ENCODE measurements around the gene HEG1.

The HEG1 gene

DNA sequence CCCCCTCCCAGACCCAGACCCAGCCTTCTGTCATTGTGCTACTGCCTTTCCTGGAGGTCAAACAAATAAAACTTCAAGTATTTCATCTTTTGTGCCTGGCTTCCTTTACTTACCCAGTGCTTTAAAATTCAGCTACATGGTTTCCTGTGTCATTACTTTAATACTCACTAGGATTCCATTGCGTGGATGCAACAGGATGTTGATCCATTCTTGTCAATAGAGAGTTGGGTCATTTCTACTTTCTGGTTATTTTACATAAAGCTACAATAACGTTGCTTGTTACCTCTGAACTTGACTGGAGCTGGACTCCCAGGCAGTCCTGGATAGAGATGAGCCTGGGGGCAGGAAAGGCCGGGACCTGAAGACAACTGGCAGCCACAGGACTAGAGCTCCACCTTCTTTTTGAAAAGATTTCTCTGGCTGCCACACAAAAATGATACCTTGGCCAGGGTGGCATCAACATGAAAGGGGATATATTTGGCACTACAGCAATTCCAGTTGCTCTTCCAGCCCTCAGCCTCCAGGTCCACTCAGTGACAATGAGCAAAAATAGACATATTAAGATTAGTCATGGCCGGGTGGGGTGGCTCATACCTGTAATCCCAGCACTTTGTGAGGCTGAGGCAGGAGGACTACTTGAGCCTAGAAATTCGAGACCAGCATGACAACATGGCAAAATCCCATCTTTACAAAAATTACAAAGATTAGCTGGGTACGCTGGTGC is 23.3 kb upstream of the HEG1 start:
- H3K4me1 ChIP-seq (ENCODE audit: low read length): no peaks in the 10 kb centered on the region
- TF ChIP-seq, protein P1, sequence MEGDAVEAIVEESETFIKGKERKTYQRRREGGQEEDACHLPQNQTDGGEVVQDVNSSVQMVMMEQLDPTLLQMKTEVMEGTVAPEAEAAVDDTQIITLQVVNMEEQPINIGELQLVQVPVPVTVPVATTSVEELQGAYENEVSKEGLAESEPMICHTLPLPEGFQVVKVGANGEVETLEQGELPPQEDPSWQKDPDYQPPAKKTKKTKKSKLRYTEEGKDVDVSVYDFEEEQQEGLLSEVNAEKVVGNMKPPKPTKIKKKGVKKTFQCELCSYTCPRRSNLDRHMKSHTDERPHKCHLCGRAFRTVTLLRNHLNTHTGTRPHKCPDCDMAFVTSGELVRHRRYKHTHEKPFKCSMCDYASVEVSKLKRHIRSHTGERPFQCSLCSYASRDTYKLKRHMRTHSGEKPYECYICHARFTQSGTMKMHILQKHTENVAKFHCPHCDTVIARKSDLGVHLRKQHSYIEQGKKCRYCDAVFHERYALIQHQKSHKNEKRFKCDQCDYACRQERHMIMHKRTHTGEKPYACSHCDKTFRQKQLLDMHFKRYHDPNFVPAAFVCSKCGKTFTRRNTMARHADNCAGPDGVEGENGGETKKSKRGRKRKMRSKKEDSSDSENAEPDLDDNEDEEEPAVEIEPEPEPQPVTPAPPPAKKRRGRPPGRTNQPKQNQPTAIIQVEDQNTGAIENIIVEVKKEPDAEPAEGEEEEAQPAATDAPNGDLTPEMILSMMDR (IDR thresholded peaks at IDR 0.05; ENCODE audit: low read length): no peak
- TF ChIP-seq EZH2phosphoT487 (IDR thresholded peaks at IDR 0.05; ENCODE audit: low read length): no peak
- no peak for TF ChIP-seq EZH2 (optimal IDR thresholded peaks at IDR 0.05; ENCODE audit: low read depth, low read length)
- DNase-seq: no peak
- no peak overlapping the region for H3K27ac ChIP-seq (ENCODE audit: low read length)
- no peaks in the 10 kb centered on the region for H3F3A ChIP-seq (ENCODE audit: insufficient read depth, low read length)
- H3K9ac ChIP-seq (ENCODE audit: low read length): no peak overlapping the region
- no peak overlapping the region for H3K4me3 ChIP-seq (ENCODE audit: low read length)
- no peaks in the 10 kb centered on the region for H4K20me1 ChIP-seq (ENCODE audit: insufficient read depth, low read length)
- no peaks in the 10 kb centered on the region for H3K27me3 ChIP-seq (replicated peaks; ENCODE audit: insufficient read depth, low read length)
- no peaks in the 10 kb centered on the region for H3K36me3 ChIP-seq (replicated peaks; ENCODE audit: insufficient read depth, low read length)
- H3K9me3 ChIP-seq (replicated peaks; ENCODE audit: insufficient read depth, low read length): no peaks in the 10 kb centered on the region
- no peaks in the 10 kb centered on the region for H3K9me2 ChIP-seq (replicated peaks; ENCODE audit: insufficient read depth, low read length)
- H3K79me2 ChIP-seq (ENCODE audit: low read length): no peaks in the 10 kb centered on the region
- H3K4me2 ChIP-seq (ENCODE audit: low read depth, low read length): no peak overlapping the region
- no peak overlapping the region for H2AFZ ChIP-seq (ENCODE audit: low read length)

- no peaks in the 10 kb centered on the region for H3K9me3 ChIP-seq (replicated peaks; ENCODE audit: insufficient read depth, low read length)
- no peaks in the 10 kb centered on the region for H3K36me3 ChIP-seq (replicated peaks; ENCODE audit: insufficient read depth, low read length)
- no peak overlapping the region for H2AFZ ChIP-seq (ENCODE audit: low read length)
- H3K9ac ChIP-seq (ENCODE audit: low read length): no peak overlapping the region
- no peaks in the 10 kb centered on the region for H3K4me1 ChIP-seq (ENCODE audit: low read length)
- H4K20me1 ChIP-seq (ENCODE audit: insufficient read depth, low read length): no peaks in the 10 kb centered on the region
- TF ChIP-seq EZH2phosphoT487 (IDR thresholded peaks at IDR 0.05; ENCODE audit: low read length): no peak
- TF ChIP-seq EZH2 (optimal IDR thresholded peaks at IDR 0.05; ENCODE audit: low read depth, low read length): no peak
- TF ChIP-seq, protein P1 (IDR thresholded peaks at IDR 0.05; ENCODE audit: low read length): no peak
- H3K4me3 ChIP-seq (ENCODE audit: low read length): no peak overlapping the region
- no peaks in the 10 kb centered on the region for H3K27me3 ChIP-seq (replicated peaks; ENCODE audit: insufficient read depth, low read length)
- H3K27ac ChIP-seq (ENCODE audit: low read length): no peak overlapping the region
- H3K9me2 ChIP-seq (replicated peaks; ENCODE audit: insufficient read depth, low read length): no peaks in the 10 kb centered on the region
- no peaks in the 10 kb centered on the region for H3K79me2 ChIP-seq (ENCODE audit: low read length)
- DNase-seq: no peak
- H3K4me2 ChIP-seq (ENCODE audit: low read depth, low read length): no peak overlapping the region
- H3F3A ChIP-seq (ENCODE audit: insufficient read depth, low read length): no peaks in the 10 kb centered on the region
Measured at GRCh38 chr3:125077864-125078263, 22.1 kb upstream of the HEG1 start.

GRCh38 chr3:125076464-125076863 is 20.7 kb upstream of the HEG1 start:
- H4K20me1 ChIP-seq (ENCODE audit: insufficient read depth, low read length): no peaks in the 10 kb centered on the region
- H3K27ac ChIP-seq (ENCODE audit: low read length): no peak overlapping the region
- no peaks in the 10 kb centered on the region for H3K9me3 ChIP-seq (replicated peaks; ENCODE audit: insufficient read depth, low read length)
- no peaks in the 10 kb centered on the region for H3K27me3 ChIP-seq (replicated peaks; ENCODE audit: insufficient read depth, low read length)
- no peaks in the 10 kb centered on the region for H3F3A ChIP-seq (ENCODE audit: insufficient read depth, low read length)
- no peak overlapping the region for H3K4me3 ChIP-seq (ENCODE audit: low read length)
- H3K4me2 ChIP-seq (ENCODE audit: low read depth, low read length): no peak overlapping the region
- no peaks in the 10 kb centered on the region for H3K36me3 ChIP-seq (replicated peaks; ENCODE audit: insufficient read depth, low read length)
- DNase-seq: no peak
- H2AFZ ChIP-seq (ENCODE audit: low read length): no peak overlapping the region
- TF ChIP-seq EZH2 (optimal IDR thresholded peaks at IDR 0.05; ENCODE audit: low read depth, low read length): no peak
- TF ChIP-seq, protein P1 (IDR thresholded peaks at IDR 0.05; ENCODE audit: low read length): no peak
- H3K9me2 ChIP-seq (replicated peaks; ENCODE audit: insufficient read depth, low read length): no peaks in the 10 kb centered on the region
- no peaks in the 10 kb centered on the region for H3K79me2 ChIP-seq (ENCODE audit: low read length)
- no peaks in the 10 kb centered on the region for H3K4me1 ChIP-seq (ENCODE audit: low read length)
- no peak overlapping the region for H3K9ac ChIP-seq (ENCODE audit: low read length)
